HepG2 (cell line): Measurements from ENCODE around the gene GTF2F1. TPM values are rescaled to one million over a fixed set of nuclear protein-coding genes. Genes with fewer than 3 reads are reported as not detected.

Experiments used
- ARID2 ChIP-seq: sonication (generic); formaldehyde crosslinking; IDR thresholded peaks from 2 replicates; pipeline ENCODE4 v1.8.1; 2022; ENCODE audit warnings: mild to moderate bottlenecking, missing genetic modification reagents, borderline replicate concordance
- BCL6 ChIP-seq: IDR thresholded peaks from 2 replicates; pipeline ENCODE4 v1.6.1; 2016; ENCODE audit warnings: missing genetic modification reagents, missing compliant biosample characterization
- EED ChIP-seq: sonication (generic); formaldehyde crosslinking; IDR thresholded peaks from 2 replicates; pipeline ENCODE4 v1.5.0; 2020; ENCODE audit warnings: mild to moderate bottlenecking, missing genetic modification reagents
- ERF ChIP-seq: IDR thresholded peaks from 2 replicates; pipeline ENCODE4 v1.6.1; 2018; ENCODE audit warnings: missing biosample characterization, missing genetic modification reagents
- KDM2A ChIP-seq: sonication (generic); formaldehyde crosslinking; IDR thresholded peaks from 2 replicates; pipeline ENCODE4 v1.4.0; 2020; ENCODE audit warnings: low read depth, missing genetic modification reagents, borderline replicate concordance
- MAFK ChIP-seq, 2 experiments: IDR thresholded peaks in 1 of 2; conservative IDR thresholded peaks in 1 of 2; 2 replicates each; pipeline ENCODE4 v1.6.1; 2011; ENCODE audit warnings: improper control_type of control experiment in 2 of 2, low read length in 2 of 2
- MATR3 ChIP-seq: sonication (generic); formaldehyde crosslinking; IDR thresholded peaks from 2 replicates; pipeline ENCODE4 v1.4.0; 2020; ENCODE audit warnings: missing genetic modification reagents
- REPIN1 ChIP-seq: sonication (generic); formaldehyde crosslinking; IDR thresholded peaks from 2 replicates; pipeline ENCODE4 v1.8.0; 2022; ENCODE audit warnings: missing genetic modification reagents, low read depth, mild to moderate bottlenecking, borderline replicate concordance
- WIZ ChIP-seq: sonication (generic); formaldehyde crosslinking; IDR thresholded peaks from 2 replicates; pipeline ENCODE4 v1.5.1; 2020; ENCODE audit warnings: mild to moderate bottlenecking, missing genetic modification reagents
- ZNF253 ChIP-seq: sonication (generic); formaldehyde crosslinking; IDR thresholded peaks from 2 replicates; pipeline ENCODE4 v1.8.0; 2022; ENCODE audit warnings: mild to moderate bottlenecking, missing genetic modification reagents, borderline replicate concordance
- ZNF768 ChIP-seq: sonication (generic); formaldehyde crosslinking; IDR thresholded peaks from 2 replicates; pipeline ENCODE4 v1.4.0; 2020; ENCODE audit warnings: missing genetic modification reagents
- ZNF773 ChIP-seq: sonication (generic); formaldehyde crosslinking; IDR thresholded peaks from 2 replicates; pipeline ENCODE4 v1.4.0; 2020; ENCODE audit warnings: missing genetic modification reagents, borderline replicate concordance
- ZNF83 ChIP-seq: sonication (generic); formaldehyde crosslinking; IDR thresholded peaks from 2 replicates; pipeline ENCODE4 v1.4.0; 2020; ENCODE audit warnings: missing genetic modification reagents, mild to moderate bottlenecking, borderline replicate concordance
- ZSCAN21 ChIP-seq: sonication (generic); formaldehyde crosslinking; IDR thresholded peaks from 2 replicates; pipeline ENCODE4 v1.8.0; 2022; ENCODE audit warnings: mild to moderate bottlenecking, missing genetic modification reagents, moderate library complexity, borderline replicate concordance
- polyA plus RNA-seq, 8 experiments: library from polyadenylated mRNA; depleted of rRNA in 3 of 8; stranded (reverse) in 7 of 8; unstranded in 1 of 8; fragments of >200 nt; fragmentation: Illumina TruSeq in 4 of 8; extraction: Trizol in 4 of 8; gene quantifications; 2 replicates each; pipeline versions ENCODE4 v1.2.1 to v1.2.3, GENCODE V29; 2011 to 2016; ENCODE audit warnings: low read depth in 4 of 8, missing spikeins in 1 of 8, mixed read lengths in 1 of 8; ENCODE audit not compliant: insufficient read depth in 1 of 8
- total RNA-seq, 5 experiments: library from RNA; depleted of rRNA; stranded (reverse); fragments of >200 nt; fragmentation: Illumina TruSeq; extraction: Trizol; gene quantifications; 2 replicates each; pipeline ENCODE4 v1.2.3, GENCODE V29; 2016; ENCODE audit warnings: low read depth in 1 of 5
- TF ChIP-seq, protein P1 (sequence below): sonication (generic); formaldehyde crosslinking; IDR thresholded peaks from 2 replicates; pipeline ENCODE4 v1.4.0; 2020; ENCODE audit warnings: mild to moderate bottlenecking, missing genetic modification reagents
- TF ChIP-seq, protein P2 (sequence below): sonication (generic); formaldehyde crosslinking; IDR thresholded peaks from 2 replicates; pipeline ENCODE4 v1.4.0; 2020; ENCODE audit warnings: missing genetic modification reagents, borderline replicate concordance
- TF ChIP-seq, protein P3 (sequence below): sonication (generic); formaldehyde crosslinking; IDR thresholded peaks from 2 replicates; pipeline ENCODE4; 2020; ENCODE audit warnings: missing genetic modification reagents, mild to moderate bottlenecking, borderline replicate concordance
- TF ChIP-seq, protein P4 (sequence below): sonication (generic); formaldehyde crosslinking; IDR thresholded peaks from 2 replicates; pipeline ENCODE4 v1.5.0; 2020; ENCODE audit warnings: mild to moderate bottlenecking, missing genetic modification reagents
- TF ChIP-seq, protein P5 (sequence below): sonication (generic); formaldehyde crosslinking; IDR thresholded peaks from 2 replicates; pipeline ENCODE4 v1.4.0; 2020; ENCODE audit warnings: missing genetic modification reagents, borderline replicate concordance

Gene GTF2F1
- total and polyA plus RNA-seq, 2 of the 13 experiments (the other 11 are each of a cell fraction or from before 2014, with no cell fraction given): 27.8 to 34.1 TPM

DNA sequence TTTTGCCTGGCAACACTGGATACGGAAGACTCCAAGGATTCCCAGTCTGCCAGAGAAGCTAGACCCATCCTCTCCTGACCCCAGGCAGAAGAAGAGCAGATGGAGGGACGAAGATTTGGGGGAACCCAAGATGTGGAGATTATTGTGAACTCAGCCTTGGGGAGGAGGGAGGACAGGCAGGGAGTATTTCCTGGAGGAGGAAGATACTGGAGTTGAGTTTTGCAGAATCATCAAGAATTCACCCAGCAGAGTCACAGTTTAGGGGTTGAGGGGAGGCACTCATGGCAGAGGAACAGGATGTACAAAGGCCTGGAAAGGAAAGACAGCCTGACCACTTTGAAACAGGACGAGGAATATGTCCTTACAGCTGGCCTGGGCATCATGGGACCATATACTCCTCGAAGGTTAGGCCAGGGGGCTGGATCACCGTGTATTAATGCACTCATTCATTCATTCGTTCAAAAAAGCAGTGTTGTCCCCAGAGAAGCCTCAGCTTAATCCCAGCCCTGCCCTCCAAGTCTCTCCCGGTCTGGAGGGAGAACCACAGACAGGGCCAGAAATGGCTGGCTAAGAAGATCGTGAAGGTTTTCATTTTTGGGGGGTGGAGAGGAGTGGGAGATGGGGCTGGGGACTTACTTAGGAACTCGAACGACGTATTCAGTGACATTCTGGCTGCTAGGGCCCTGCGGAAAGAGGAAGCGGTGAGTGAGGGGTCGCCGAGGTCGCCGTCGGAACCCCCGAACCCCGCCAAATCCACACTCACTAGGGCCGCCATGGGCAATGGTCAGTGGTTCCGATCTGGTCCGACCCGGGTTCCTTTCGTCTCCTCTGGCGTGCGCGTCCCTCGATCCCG is 517 bp downstream of the GTF2F1 start (continued):
- TF ChIP-seq REPIN1 (CRISPR knock-in tag) (0 out of 2 replicates have a peak, but pooled peaks have one; percentile 25), ZSCAN21 (CRISPR knock-in tag) (peak; percentile 46; the same call in 1 of the 2 replicates), ZNF773 (CRISPR knock-in tag) (0 out of 2 replicates have a peak, but pooled peaks have one; percentile 29), ZNF768 (CRISPR knock-in tag) (no peak; the same call in 1 of the 2 replicates), ZNF83 (CRISPR knock-in tag) (no peak), KDM2A (no peak), EED (CRISPR knock-in tag) (no peak), ERF (no peak), MAFK (conservative IDR thresholded peaks at IDR 0.05 in 1 of 2, IDR thresholded peaks at IDR 0.05 in 1 of 2; ENCODE audit: low read length in 2 of 2) (peak; percentile 42 to 60; a peak in 2 of 4 replicates), ZNF253 (CRISPR knock-in tag) (no peak), ARID2 (CRISPR knock-in tag) (no peak), BCL6 (CRISPR knock-in tag) (no peak), WIZ (CRISPR knock-in tag) (0 out of 2 replicates have a peak, but pooled peaks have one; percentile 12), MATR3 (no peak)
- TF ChIP-seq, protein P1, sequence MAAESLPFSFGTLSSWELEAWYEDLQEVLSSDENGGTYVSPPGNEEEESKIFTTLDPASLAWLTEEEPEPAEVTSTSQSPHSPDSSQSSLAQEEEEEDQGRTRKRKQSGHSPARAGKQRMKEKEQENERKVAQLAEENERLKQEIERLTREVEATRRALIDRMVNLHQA (CRISPR knock-in tag): no peak
- TF ChIP-seq, protein P2, sequence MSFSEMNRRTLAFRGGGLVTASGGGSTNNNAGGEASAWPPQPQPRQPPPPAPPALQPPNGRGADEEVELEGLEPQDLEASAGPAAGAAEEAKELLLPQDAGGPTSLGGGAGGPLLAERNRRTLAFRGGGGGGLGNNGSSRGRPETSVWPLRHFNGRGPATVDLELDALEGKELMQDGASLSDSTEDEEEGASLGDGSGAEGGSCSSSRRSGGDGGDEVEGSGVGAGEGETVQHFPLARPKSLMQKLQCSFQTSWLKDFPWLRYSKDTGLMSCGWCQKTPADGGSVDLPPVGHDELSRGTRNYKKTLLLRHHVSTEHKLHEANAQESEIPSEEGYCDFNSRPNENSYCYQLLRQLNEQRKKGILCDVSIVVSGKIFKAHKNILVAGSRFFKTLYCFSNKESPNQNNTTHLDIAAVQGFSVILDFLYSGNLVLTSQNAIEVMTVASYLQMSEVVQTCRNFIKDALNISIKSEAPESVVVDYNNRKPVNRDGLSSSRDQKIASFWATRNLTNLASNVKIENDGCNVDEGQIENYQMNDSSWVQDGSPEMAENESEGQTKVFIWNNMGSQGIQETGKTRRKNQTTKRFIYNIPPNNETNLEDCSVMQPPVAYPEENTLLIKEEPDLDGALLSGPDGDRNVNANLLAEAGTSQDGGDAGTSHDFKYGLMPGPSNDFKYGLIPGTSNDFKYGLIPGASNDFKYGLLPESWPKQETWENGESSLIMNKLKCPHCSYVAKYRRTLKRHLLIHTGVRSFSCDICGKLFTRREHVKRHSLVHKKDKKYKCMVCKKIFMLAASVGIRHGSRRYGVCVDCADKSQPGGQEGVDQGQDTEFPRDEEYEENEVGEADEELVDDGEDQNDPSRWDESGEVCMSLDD (CRISPR knock-in tag): peak; percentile 83; the same call in 1 of the 2 replicates
- TF ChIP-seq, protein P3, sequence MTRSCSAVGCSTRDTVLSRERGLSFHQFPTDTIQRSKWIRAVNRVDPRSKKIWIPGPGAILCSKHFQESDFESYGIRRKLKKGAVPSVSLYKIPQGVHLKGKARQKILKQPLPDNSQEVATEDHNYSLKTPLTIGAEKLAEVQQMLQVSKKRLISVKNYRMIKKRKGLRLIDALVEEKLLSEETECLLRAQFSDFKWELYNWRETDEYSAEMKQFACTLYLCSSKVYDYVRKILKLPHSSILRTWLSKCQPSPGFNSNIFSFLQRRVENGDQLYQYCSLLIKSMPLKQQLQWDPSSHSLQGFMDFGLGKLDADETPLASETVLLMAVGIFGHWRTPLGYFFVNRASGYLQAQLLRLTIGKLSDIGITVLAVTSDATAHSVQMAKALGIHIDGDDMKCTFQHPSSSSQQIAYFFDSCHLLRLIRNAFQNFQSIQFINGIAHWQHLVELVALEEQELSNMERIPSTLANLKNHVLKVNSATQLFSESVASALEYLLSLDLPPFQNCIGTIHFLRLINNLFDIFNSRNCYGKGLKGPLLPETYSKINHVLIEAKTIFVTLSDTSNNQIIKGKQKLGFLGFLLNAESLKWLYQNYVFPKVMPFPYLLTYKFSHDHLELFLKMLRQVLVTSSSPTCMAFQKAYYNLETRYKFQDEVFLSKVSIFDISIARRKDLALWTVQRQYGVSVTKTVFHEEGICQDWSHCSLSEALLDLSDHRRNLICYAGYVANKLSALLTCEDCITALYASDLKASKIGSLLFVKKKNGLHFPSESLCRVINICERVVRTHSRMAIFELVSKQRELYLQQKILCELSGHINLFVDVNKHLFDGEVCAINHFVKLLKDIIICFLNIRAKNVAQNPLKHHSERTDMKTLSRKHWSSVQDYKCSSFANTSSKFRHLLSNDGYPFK (CRISPR knock-in tag): no peak
- TF ChIP-seq, protein P4, sequence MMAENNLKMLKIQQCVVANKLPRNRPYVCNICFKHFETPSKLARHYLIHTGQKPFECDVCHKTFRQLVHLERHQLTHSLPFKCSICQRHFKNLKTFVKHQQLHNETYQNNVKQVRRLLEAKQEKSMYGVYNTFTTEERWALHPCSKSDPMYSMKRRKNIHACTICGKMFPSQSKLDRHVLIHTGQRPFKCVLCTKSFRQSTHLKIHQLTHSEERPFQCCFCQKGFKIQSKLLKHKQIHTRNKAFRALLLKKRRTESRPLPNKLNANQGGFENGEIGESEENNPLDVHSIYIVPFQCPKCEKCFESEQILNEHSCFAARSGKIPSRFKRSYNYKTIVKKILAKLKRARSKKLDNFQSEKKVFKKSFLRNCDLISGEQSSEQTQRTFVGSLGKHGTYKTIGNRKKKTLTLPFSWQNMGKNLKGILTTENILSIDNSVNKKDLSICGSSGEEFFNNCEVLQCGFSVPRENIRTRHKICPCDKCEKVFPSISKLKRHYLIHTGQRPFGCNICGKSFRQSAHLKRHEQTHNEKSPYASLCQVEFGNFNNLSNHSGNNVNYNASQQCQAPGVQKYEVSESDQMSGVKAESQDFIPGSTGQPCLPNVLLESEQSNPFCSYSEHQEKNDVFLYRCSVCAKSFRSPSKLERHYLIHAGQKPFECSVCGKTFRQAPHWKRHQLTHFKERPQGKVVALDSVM: peak; percentile 4; the same call in 1 of the 2 replicates
- TF ChIP-seq, protein P5, sequence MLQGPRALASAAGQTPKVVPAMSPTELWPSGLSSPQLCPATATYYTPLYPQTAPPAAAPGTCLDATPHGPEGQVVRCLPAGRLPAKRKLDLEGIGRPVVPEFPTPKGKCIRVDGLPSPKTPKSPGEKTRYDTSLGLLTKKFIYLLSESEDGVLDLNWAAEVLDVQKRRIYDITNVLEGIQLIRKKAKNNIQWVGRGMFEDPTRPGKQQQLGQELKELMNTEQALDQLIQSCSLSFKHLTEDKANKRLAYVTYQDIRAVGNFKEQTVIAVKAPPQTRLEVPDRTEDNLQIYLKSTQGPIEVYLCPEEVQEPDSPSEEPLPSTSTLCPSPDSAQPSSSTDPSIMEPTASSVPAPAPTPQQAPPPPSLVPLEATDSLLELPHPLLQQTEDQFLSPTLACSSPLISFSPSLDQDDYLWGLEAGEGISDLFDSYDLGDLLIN: no peak
